Measurements from ENCODE around the gene HGD.
"Not testable (repeated sequence)": the region's sequence is repeated elsewhere in the genome, so short reads cannot be mapped to it uniquely, and the experiment has no call there.

HGD gene

DNA sequence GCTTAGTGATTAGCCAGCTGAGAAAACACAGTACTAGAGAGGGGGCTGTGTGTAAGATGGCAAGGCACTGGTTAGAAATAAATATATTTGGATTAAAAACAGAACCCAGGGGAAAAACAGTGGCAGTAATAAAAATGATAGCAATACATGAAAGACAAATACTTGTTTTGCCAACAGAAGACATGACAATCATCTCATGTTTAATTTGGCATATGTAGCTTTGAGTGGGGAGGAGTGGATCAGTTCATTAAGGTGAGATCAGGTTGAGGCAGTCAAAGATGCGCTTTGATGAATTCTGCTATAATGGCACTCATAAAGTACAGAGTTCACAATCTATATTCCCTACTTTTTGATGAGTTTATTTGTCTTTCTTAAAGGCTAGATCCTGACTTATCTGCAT is 3.4 kb upstream of the HGD start:
- Mint-ChIP-seq H3K4me3 (no peak overlapping the region), H3K27ac (no peak overlapping the region), H3K4me1 (ENCODE audit: low read depth) (peaks cover 15% of the 10 kb centered on the region), H3K9me3 (no peaks in the 10 kb centered on the region), H3K27me3 (no peaks in the 10 kb centered on the region), H3K36me3 (ENCODE audit: low read depth) (peaks cover 4% of the 10 kb centered on the region)
- intact Hi-C loops (cut with micrococcal nuclease) = no loop called here

DNA sequence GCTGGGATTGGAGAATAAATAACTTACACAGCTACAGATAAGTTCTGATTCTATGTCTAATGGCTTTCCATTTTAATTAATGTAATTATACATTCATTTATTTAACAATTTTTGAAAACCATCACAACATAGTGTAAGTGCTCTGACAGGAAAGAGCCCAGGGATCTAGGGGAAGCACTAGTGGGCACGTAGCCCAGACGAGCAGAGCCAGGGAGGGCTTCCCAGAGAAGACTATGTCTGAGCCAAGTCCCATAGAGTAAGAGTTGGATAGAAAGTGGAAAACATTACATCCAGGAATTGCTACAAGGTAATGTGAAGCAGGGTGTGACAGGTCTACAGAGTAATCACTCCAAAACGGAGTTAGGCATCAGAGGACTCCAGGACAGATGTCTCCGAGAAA is 2.9 kb upstream of the HGD start:
- Mint-ChIP-seq H3K4me3 (no peak overlapping the region), H3K27me3 (no peaks in the 10 kb centered on the region), H3K4me1 (ENCODE audit: low read depth) (peaks cover 17% of the 10 kb centered on the region), H3K27ac (no peak overlapping the region), H3K9me3 (no peaks in the 10 kb centered on the region), H3K36me3 (ENCODE audit: low read depth) (peaks cover 4% of the 10 kb centered on the region)
- intact Hi-C loops (cut with micrococcal nuclease) = no loop called here

DNA sequence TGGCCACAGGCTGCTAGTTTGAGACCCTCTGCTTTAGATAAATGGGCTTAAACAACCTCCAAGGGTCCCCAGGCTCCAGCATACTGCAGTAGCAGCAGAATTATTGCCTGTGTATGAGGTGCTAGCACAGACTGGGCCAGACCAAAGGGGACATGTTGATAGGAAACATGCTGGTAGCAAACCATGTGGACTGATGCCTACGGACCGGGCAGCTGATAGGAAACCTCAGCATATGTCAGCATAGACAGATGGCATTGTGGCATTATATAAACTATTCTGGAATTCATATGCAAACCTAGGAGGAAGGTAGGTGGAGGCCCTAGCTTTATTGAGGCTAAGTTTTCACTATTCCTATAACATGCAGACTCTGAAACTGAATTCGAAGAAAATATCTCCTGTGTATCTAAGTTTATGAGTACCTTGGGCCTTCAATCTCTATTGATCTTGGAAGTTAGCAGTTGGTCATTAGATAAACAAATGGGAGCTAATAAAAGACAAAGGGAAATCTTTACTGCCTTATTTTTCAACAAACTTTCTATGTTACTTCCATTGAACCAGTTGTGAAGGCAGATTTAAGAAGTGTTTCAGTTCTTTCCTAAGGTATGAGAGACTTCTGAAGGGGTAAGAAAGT is 1.7 kb upstream of the HGD start:
- H3K9me3 Mint-ChIP-seq = no peaks in the 10 kb centered on the region
- peaks cover 27% of the 10 kb centered on the region for H3K4me1 Mint-ChIP-seq (ENCODE audit: low read depth)
- intact Hi-C loops (cut with micrococcal nuclease) = no loop called here
- no peak overlapping the region for H3K4me3 Mint-ChIP-seq
- H3K36me3 Mint-ChIP-seq (ENCODE audit: low read depth) = peaks cover 4% of the 10 kb centered on the region
- H3K27ac Mint-ChIP-seq = no peak overlapping the region
- no peaks in the 10 kb centered on the region for H3K27me3 Mint-ChIP-seq

DNA sequence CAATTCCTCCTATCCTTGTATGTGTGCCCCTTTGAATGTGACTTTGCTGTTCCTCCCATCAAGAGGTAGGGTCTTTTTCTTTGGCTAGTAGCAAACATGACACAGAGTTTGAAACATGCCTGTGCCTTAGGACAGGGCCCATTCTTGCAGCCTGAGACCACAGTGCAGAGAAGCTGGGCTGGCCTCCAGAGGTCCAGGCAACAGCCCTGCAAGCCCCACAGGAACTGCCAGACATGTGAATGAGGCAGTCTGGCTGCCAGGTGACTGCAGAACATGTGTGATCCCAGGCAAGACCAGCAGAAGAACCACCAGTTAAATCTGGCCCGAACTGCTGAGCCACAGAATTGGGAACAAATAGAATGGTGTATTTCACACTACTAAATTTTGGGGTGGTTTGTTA is 1.2 kb upstream of the HGD start:
- no peak overlapping the region for H3K4me3 Mint-ChIP-seq
- intact Hi-C loops (cut with micrococcal nuclease) = no loop called here
- H3K36me3 Mint-ChIP-seq (ENCODE audit: low read depth) = peaks cover 4% of the 10 kb centered on the region
- H3K9me3 Mint-ChIP-seq = no peaks in the 10 kb centered on the region
- H3K27me3 Mint-ChIP-seq = no peaks in the 10 kb centered on the region
- H3K27ac Mint-ChIP-seq = no peak overlapping the region
- H3K4me1 Mint-ChIP-seq (ENCODE audit: low read depth) = peaks cover 28% of the 10 kb centered on the region

DNA sequence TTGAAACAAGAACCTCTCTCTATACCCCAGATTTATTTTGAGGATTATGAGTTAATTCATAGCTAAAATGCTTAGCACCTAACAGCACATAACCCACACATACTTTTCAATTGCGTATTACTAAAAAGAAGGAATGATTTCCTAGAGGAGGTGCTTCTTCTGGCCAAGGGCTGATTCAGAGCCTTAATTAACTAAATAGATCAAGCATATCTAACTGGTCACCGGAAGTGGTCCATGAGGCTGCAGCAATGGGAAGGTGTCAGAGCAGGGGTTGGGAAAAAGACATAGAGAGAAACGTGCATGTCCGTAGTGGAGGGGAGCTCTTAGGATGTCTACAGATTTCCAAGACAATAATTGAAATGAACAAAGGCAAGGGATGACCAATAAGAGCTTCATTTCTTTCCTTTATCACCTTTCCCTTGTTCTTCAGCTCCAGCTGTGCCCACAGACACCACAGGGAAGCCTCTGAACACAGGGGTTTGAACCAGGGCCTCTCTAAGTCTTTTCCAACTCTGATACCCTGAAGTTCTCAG is 467 bp downstream of the HGD start:
- intact Hi-C loops (cut with micrococcal nuclease) = no loop called here
- peaks cover 4% of the 10 kb centered on the region for H3K36me3 Mint-ChIP-seq (ENCODE audit: low read depth)
- H3K4me3 Mint-ChIP-seq = no peak overlapping the region
- H3K4me1 Mint-ChIP-seq (ENCODE audit: low read depth) = peaks cover 36% of the 10 kb centered on the region
- H3K27ac Mint-ChIP-seq = no peak overlapping the region
- no peaks in the 10 kb centered on the region for H3K9me3 Mint-ChIP-seq
- H3K27me3 Mint-ChIP-seq = no peaks in the 10 kb centered on the region

DNA sequence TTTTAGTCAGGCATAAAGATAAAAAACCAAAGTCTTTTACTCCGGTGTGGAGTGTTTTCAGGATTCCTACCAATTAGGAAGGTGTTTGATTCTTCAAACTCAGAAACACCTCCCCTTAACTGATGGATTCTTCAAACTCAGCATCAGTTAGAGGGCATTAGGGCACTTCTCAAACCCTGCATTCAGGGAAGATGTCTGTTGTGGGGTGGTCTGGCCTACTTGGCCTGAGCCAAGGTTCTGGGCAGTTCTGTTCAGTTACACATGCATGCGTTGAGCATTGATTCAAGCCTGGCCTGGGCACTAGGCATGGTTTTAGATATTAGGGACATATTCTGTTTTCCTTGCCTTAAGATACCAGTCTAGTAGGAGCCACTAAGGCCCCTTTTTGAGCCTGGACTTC is 1.0 kb downstream of the HGD start:
- no peak overlapping the region for H3K27ac Mint-ChIP-seq
- peaks cover 4% of the 10 kb centered on the region for H3K36me3 Mint-ChIP-seq (ENCODE audit: low read depth)
- no peaks in the 10 kb centered on the region for H3K9me3 Mint-ChIP-seq
- H3K27me3 Mint-ChIP-seq = no peaks in the 10 kb centered on the region
- no peak overlapping the region for H3K4me3 Mint-ChIP-seq
- H3K4me1 Mint-ChIP-seq (ENCODE audit: low read depth) = peaks cover 36% of the 10 kb centered on the region
- intact Hi-C loops (cut with micrococcal nuclease) = no loop called here

DNA sequence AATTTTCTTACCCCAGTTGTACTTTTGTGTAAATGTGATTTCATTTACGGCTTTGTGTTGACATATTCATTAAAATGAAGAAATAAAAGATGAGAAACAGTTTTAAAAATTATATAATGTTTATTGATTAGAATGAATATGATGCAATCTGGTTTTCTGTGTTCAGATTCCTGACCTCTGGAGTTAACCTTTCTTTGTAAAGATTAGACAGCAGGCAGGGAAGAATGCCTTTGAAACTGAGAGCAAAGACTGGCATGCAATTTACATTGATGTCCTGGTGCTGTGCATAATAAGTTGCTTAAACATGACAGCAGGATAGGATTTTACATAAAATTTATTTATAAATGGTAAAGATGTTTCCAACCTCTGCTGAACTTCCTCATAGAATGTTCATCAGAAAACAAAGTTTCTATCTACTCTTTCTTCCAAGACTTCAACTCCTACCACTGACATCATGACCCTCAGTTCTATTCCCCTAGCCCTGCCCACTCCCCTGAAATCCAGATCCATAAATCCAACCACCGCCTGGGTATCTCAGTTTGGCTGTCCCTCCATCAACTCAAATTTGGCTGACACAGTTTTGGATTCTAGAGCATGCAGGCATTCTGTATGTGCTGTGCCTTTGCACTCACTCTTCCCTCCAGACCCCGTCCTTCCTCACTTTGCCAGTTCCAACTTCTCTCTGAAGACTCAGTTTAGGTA is 1.7 kb downstream of the HGD start:
- intact Hi-C loops (cut with micrococcal nuclease) = no loop called here
- Mint-ChIP-seq H3K27ac (no peak overlapping the region), H3K4me1 (ENCODE audit: low read depth) (peaks cover 36% of the 10 kb centered on the region)

DNA sequence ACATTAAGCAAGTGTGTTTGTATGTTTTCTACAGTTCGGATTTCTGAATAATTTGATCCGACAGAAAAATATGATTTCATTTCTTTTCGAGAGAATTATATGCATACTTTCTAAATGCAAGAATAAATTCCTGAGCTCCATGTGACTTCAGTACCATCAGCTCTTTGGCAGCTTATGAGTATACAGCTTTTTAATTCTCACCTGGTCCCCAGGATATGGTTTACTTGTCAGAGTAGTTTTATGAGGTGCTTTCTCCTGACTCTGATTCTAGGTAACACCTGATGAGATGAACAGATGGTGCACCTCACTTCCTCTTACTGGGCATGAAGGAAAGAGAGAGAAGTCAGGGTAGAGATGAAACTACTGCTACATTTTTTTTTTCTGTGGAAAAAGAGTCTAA is 3.1 kb downstream of the HGD start:
- H3K9me3 Mint-ChIP-seq = no peaks in the 10 kb centered on the region
- H3K27ac Mint-ChIP-seq = peak overlapping the region; percentile 79
- H3K4me1 Mint-ChIP-seq (ENCODE audit: low read depth) = peaks cover 36% of the 10 kb centered on the region
- intact Hi-C loops (cut with micrococcal nuclease) = loop anchor here (5.0 kb wide), 1 partner anchor 82 kb away; the partner anchor contains the start of gene NDUFB4
- no peaks in the 10 kb centered on the region for H3K27me3 Mint-ChIP-seq
- H3K36me3 Mint-ChIP-seq (ENCODE audit: low read depth) = no peaks in the 10 kb centered on the region
- H3K4me3 Mint-ChIP-seq = no peak overlapping the region

More for the DNA sequence above, 1.7 kb downstream of the HGD start:
- Mint-ChIP-seq H3K27me3 (no peaks in the 10 kb centered on the region), H3K4me3 (no peak overlapping the region), H3K36me3 (ENCODE audit: low read depth) (peaks cover under 1% of the 10 kb centered on the region), H3K9me3 (no peaks in the 10 kb centered on the region)

DNA sequence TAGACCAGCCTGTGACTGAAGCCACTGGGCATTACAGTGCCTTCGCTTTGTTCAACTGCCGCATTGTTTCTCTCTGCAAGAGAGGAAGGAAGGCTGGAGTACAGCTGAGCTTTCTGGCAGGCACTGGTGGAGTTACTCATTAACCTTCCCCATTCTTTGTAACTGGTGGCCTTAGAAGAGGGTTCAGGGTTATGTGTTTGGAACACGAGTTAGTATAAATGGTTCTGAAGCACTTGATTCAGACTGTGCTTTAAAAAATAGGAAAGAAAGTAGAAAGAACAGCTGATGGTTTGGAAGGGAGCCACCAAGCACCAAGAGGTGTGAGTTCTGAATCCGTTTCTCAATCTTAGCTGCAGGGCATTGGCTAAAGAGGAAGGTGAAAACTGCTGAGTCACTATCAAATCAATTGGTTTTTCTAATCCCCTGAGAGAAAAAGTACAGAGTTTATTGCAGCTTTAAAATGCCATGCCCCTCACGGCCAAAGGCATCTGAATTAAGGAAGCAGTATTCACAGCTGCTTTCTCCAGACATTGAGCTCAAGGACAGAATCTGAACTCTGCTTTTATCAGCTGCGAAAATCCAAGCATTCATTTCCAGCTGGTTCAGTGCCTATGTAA is 3.6 kb downstream of the HGD start:
- H3K9me3 Mint-ChIP-seq = no peaks in the 10 kb centered on the region
- no peaks in the 10 kb centered on the region for H3K36me3 Mint-ChIP-seq (ENCODE audit: low read depth)
- peak overlapping the region; percentile 79 for H3K27ac Mint-ChIP-seq
- no peaks in the 10 kb centered on the region for H3K27me3 Mint-ChIP-seq
- intact Hi-C loops (cut with micrococcal nuclease) = loop anchor here (5.0 kb wide), 1 partner anchor 81 kb away; the partner anchor contains the start of gene NDUFB4
- H3K4me1 Mint-ChIP-seq (ENCODE audit: low read depth) = peaks cover 36% of the 10 kb centered on the region
- peak overlapping the region; percentile 42 for H3K4me3 Mint-ChIP-seq

DNA sequence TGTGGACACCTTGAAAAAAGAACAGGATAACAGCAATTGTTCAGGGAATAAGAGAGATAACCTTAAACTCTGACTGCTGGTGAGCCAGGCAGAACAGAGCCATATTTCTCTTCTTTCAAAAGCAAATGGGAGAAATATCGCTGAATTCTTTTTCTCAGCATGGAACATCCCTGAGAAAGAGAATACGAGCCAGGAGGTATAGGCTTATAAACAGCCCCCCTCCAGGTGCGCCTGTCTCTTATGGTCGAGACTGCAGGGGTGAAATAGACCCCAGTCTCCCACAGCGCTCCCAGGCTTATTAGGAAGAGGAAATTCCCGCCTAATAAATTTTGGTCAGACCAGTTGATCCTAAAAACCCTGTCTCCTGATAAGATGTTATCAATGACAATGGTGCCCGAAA is 4.8 kb downstream of the HGD start:
- H3K4me3 Mint-ChIP-seq; H3K9me3 Mint-ChIP-seq; H3K27me3 Mint-ChIP-seq; H3K36me3 Mint-ChIP-seq (ENCODE audit: low read depth): not testable (repeated sequence)
- Mint-ChIP-seq H3K4me1 (ENCODE audit: low read depth) (peaks cover 33% of the 10 kb centered on the region), H3K27ac (peak overlapping the region; percentile 79)
- intact Hi-C loops (cut with micrococcal nuclease) = loop anchor here (5.0 kb wide), 1 partner anchor 80 kb away; the partner anchor contains the start of gene NDUFB4

DNA sequence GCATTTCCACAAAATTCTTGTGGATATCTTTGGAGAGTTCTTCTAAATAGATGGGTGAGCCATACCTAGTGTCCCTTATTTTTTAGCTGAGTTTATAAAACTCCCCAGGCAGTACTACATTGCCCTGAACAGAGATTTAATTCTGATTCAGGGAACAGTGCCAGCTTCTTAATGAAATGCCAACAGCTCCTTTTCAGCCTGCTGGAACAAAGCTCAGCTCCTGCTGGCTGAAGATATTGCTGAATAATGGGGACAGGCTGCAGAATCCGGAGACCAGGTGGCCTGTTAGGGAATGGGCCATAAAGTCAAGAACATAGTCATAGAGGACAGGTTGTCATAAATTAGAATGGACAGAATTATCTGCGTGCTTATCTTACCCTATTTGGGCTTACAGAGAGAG is 8.9 kb downstream of the HGD start:
- H3K27me3 Mint-ChIP-seq = no peaks in the 10 kb centered on the region
- H3K36me3 Mint-ChIP-seq (ENCODE audit: low read depth) = no peaks in the 10 kb centered on the region
- H3K9me3 Mint-ChIP-seq = peaks cover 9% of the 10 kb centered on the region
- intact Hi-C loops (cut with micrococcal nuclease) = no loop called here
- H3K4me3 Mint-ChIP-seq = no peak overlapping the region
- H3K4me1 Mint-ChIP-seq (ENCODE audit: low read depth) = peaks cover 8% of the 10 kb centered on the region
- H3K27ac Mint-ChIP-seq = no peak overlapping the region

DNA sequence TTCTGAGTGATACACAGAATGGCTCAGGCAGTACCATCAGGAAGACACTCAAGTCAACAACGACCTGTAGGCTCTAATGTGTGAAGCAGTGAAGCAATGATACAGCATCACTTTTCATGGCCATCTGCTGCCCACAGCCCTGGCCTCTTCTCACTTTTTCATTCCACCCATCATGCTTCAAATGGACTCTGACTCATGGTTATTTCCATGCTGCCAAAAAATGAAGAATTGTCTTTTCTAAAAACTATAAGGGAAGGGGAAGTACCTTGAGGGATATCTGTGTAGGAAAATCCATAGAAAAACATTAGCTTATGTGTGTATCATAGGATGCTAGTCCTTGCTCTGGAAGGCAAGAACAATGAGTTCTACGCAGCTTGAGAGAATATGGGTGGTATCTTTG is 11.5 kb downstream of the HGD start:
- no peak overlapping the region for H3K4me3 Mint-ChIP-seq
- peaks cover 9% of the 10 kb centered on the region for H3K9me3 Mint-ChIP-seq
- no peak overlapping the region for H3K27ac Mint-ChIP-seq
- no peaks in the 10 kb centered on the region for H3K4me1 Mint-ChIP-seq (ENCODE audit: low read depth)
- intact Hi-C loops (cut with micrococcal nuclease) = no loop called here
- no peaks in the 10 kb centered on the region for H3K36me3 Mint-ChIP-seq (ENCODE audit: low read depth)
- no peaks in the 10 kb centered on the region for H3K27me3 Mint-ChIP-seq

DNA sequence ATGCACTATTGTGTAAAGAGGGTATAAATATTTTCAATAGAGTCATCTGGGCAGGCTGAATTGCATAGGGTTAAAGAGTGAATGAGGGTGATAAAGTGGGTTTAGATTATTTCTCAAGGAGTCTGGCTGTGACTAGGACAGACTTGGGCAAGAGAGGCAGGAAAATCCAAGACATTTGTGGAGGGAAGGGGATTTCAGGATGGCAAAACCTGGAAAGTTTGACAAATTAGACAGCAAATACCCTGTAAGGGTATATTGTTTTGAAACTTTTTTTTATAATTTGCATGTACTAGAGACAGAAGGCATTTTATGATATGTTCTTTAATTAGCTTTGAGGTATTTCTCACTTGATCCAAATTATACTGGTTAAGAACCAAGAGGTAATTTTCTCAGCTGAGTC is 17.1 kb downstream of the HGD start:
- Mint-ChIP-seq H3K27me3 (peaks cover 2% of the 10 kb centered on the region), H3K27ac (no peak overlapping the region), H3K36me3 (ENCODE audit: low read depth) (no peaks in the 10 kb centered on the region), H3K9me3 (peaks cover 4% of the 10 kb centered on the region), H3K4me3 (no peak overlapping the region), H3K4me1 (ENCODE audit: low read depth) (peaks cover 3% of the 10 kb centered on the region)
- intact Hi-C loops (cut with micrococcal nuclease) = no loop called here

DNA sequence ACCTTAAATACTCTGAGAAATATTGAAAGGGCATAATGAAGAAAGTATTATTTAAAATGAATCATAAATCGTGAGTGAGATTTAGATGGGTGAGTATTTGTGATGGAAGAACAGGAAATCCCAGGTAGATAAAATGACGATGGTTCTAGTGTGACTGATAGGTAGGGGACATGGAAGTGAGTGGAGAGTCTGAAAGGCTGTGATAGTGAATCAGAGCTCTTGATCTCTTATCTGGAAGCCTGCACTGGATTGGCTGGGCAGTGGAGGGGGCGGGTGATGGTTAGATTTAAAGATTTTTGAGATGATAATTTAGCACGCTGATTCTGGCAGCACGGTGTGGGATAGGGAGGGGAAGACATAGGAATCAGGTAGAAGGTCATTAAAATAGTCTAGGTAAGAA is 20.1 kb downstream of the HGD start:
- no peaks in the 10 kb centered on the region for H3K36me3 Mint-ChIP-seq (ENCODE audit: low read depth)
- intact Hi-C loops (cut with micrococcal nuclease) = no loop called here
- no peak overlapping the region for H3K4me3 Mint-ChIP-seq
- H3K27me3 Mint-ChIP-seq = peaks cover 2% of the 10 kb centered on the region
- H3K9me3 Mint-ChIP-seq = no peaks in the 10 kb centered on the region
- no peak overlapping the region for H3K27ac Mint-ChIP-seq
- peaks cover 13% of the 10 kb centered on the region for H3K4me1 Mint-ChIP-seq (ENCODE audit: low read depth)
